ENCODE measurements around the gene C1orf35.

Gene C1orf35

GRCh38 chr1:228094432-228095016 is 8.6 kb downstream of the C1orf35 start:
- DNase-seq (ENCODE audit: low read depth), result no peak

- no peak for DNase-seq (ENCODE audit: low read depth)
Measured at GRCh38 chr1:228093050-228093906, 9.8 kb downstream of the C1orf35 start.

- no peak for DNase-seq (ENCODE audit: low read depth)
Measured at GRCh38 chr1:228092342-228093049, 10.6 kb downstream of the C1orf35 start.

GRCh38 chr1:228091084-228091483 is 12.0 kb downstream of the C1orf35 start:
- no peak for DNase-seq (ENCODE audit: low read depth)

- no peak for DNase-seq (ENCODE audit: low read depth)
Measured at GRCh38 chr1:228090613-228091081, 12.5 kb downstream of the C1orf35 start.

- DNase-seq (ENCODE audit: low read depth), result no peak
Measured at GRCh38 chr1:228089519-228090380, 13.4 kb downstream of the C1orf35 start.

GRCh38 chr1:228088586-228089498 is 14.3 kb downstream of the C1orf35 start:
- no peak for DNase-seq (ENCODE audit: low read depth)

GRCh38 chr1:228087771-228088251 is 15.3 kb downstream of the C1orf35 start:
- DNase-seq (ENCODE audit: low read depth), result peak; percentile 88

- peak; percentile 75 for DNase-seq (ENCODE audit: low read depth)
Measured at GRCh38 chr1:228085287-228085951, 17.7 kb downstream of the C1orf35 start.

GRCh38 chr1:228084797-228085196 is 18.3 kb downstream of the C1orf35 start:
- DNase-seq (ENCODE audit: low read depth), result no peak

GRCh38 chr1:228084325-228084724 is 18.8 kb downstream of the C1orf35 start:
- peak; percentile 72 for DNase-seq (ENCODE audit: low read depth)

- DNase-seq (ENCODE audit: low read depth), result no peak
Measured at GRCh38 chr1:228083871-228084278, 19.2 kb downstream of the C1orf35 start.

GRCh38 chr1:228082918-228083870 is 19.9 kb downstream of the C1orf35 start:
- DNase-seq (ENCODE audit: low read depth), result no peak

- DNase-seq (ENCODE audit: low read depth), result peak; percentile 58
Measured at GRCh38 chr1:228082214-228082917, 20.8 kb downstream of the C1orf35 start, which contains the start of gene ARF1. Gene ARF1 (plus strand): TSS chr1:228082708. CDS start chr1:228097115, 14,407 bp downstream.

GRCh38 chr1:228081578-228082213 is 21.4 kb downstream of the C1orf35 start:
- no peak for DNase-seq (ENCODE audit: low read depth)

GRCh38 chr1:228081144-228081543 is 22.0 kb downstream of the C1orf35 start:
- no peak for DNase-seq (ENCODE audit: low read depth)

- DNase-seq (ENCODE audit: low read depth), result no peak
Measured at GRCh38 chr1:228079601-228080263, 23.4 kb downstream of the C1orf35 start.

All from HS-5 (cell line).